Glutamatergic neuron (in vitro differentiated cells): ENCODE results near the gene UGT2B10. TPM values are rescaled to one million over a fixed set of nuclear protein-coding genes. Genes with fewer than 3 reads are reported as not detected.
"Not testable (repeated sequence)": the region's sequence is repeated elsewhere in the genome, so short reads cannot be mapped to it uniquely, and the experiment has no call there.

Experiments used
- DNase-seq: peaks from one replicate; pipeline ENCODE4 v3.0.0; 2022
- H3K27ac Mint-ChIP-seq: one replicate; pipeline ENCODE4 v1.8.0; 2020; ENCODE audit warnings: mild to moderate bottlenecking, mixed read lengths, inconsistent platforms; ENCODE audit not compliant: unreplicated experiment
- H3K27me3 Mint-ChIP-seq: one replicate; pipeline ENCODE4 v1.8.0; 2020; ENCODE audit warnings: mild to moderate bottlenecking, moderate library complexity, mixed read lengths, inconsistent platforms; ENCODE audit not compliant: unreplicated experiment
- H3K36me3 Mint-ChIP-seq: one replicate; pipeline ENCODE4 v1.8.0; 2020; ENCODE audit warnings: mild to moderate bottlenecking, mixed read lengths, inconsistent platforms; ENCODE audit not compliant: unreplicated experiment
- H3K4me1 Mint-ChIP-seq: one replicate; pipeline ENCODE4 v1.8.0; 2020; ENCODE audit warnings: mild to moderate bottlenecking, low read depth, mixed read lengths, inconsistent platforms; ENCODE audit not compliant: unreplicated experiment
- H3K4me3 Mint-ChIP-seq: one replicate; pipeline ENCODE4 v1.8.0; 2020; ENCODE audit warnings: mild to moderate bottlenecking, mixed read lengths, inconsistent platforms; ENCODE audit not compliant: unreplicated experiment
- H3K9me3 Mint-ChIP-seq: one replicate; pipeline ENCODE4 v1.8.0; 2020; ENCODE audit warnings: mild to moderate bottlenecking, moderate library complexity, mixed read lengths, inconsistent platforms; ENCODE audit not compliant: unreplicated experiment
- CTCF ChIP-seq: fragments of 200-600 bp; sonication (generic); IDR thresholded peaks from one replicate; pipeline ENCODE4 v1.5.0; 2021; ENCODE audit not compliant: partially characterized antibody, unreplicated experiment
- long read RNA-seq: library from polyadenylated mRNA; unstranded; transcript quantifications from one replicate; pipeline ENCODE4 v2.0.0, GENCODE V29; 2020; ENCODE audit not compliant: unreplicated experiment
- total RNA-seq: library from RNA; stranded (reverse); fragmentation: NEBNext Ultra II Directional; extraction: Animal tissue kit (Norgen Biotek cat#: 25700); gene quantifications from one replicate; pipeline ENCODE4 v1.2.1, GENCODE V29; 2021; ENCODE audit not compliant: unreplicated experiment

UGT2B10 gene
- not detected for total RNA-seq
- long read RNA-seq = 0 reads

GRCh38 chr4:68815617-68816409, at the start of gene UGT2B10:
TSS of gene UGT2B10 (plus strand) at chr4:68815994. CDS start at chr4:68816020, 26 bp downstream.
- not testable (repeated sequence) for H3K27ac Mint-ChIP-seq, DNase-seq, H3K36me3 Mint-ChIP-seq, H3K27me3 Mint-ChIP-seq, H3K9me3 Mint-ChIP-seq, H3K4me1 Mint-ChIP-seq, H3K4me3 Mint-ChIP-seq

- H3K4me3 Mint-ChIP-seq, DNase-seq, H3K27me3 Mint-ChIP-seq, H3K9me3 Mint-ChIP-seq, H3K27ac Mint-ChIP-seq, H3K4me1 Mint-ChIP-seq, H3K36me3 Mint-ChIP-seq: not testable (repeated sequence)
Measured at GRCh38 chr4:68771836-68772235, 44.0 kb upstream of the UGT2B10 start.

GRCh38 chr4:68773699-68774098, 42.1 kb upstream of the UGT2B10 start:
- no peak for DNase-seq
- H3K27me3 Mint-ChIP-seq = no peaks in the 10 kb centered on the region
- H3K9me3 Mint-ChIP-seq = peaks cover 3% of the 10 kb centered on the region
- no peak overlapping the region for H3K4me3 Mint-ChIP-seq
- no peak overlapping the region for H3K27ac Mint-ChIP-seq
- peaks cover 7% of the 10 kb centered on the region for H3K4me1 Mint-ChIP-seq
- TF ChIP-seq CTCF = no peak
- H3K36me3 Mint-ChIP-seq = no peaks in the 10 kb centered on the region

GRCh38 chr4:68780232-68780631, 35.6 kb upstream of the UGT2B10 start:
- Mint-ChIP-seq H3K4me1 (peaks cover 7% of the 10 kb centered on the region), H3K27me3 (no peaks in the 10 kb centered on the region), H3K27ac (no peak overlapping the region), H3K36me3 (peaks cover 12% of the 10 kb centered on the region), H3K4me3 (no peak overlapping the region), H3K9me3 (peaks cover 2% of the 10 kb centered on the region)
- no peak for TF ChIP-seq CTCF
- no peak for DNase-seq

GRCh38 chr4:68797048-68797447, 18.7 kb upstream of the UGT2B10 start:
- Mint-ChIP-seq H3K4me3 (no peak overlapping the region), H3K27ac (no peak overlapping the region), H3K36me3 (no peaks in the 10 kb centered on the region), H3K4me1 (no peaks in the 10 kb centered on the region), H3K27me3 (peaks cover 2% of the 10 kb centered on the region), H3K9me3 (no peaks in the 10 kb centered on the region)
- no peak for TF ChIP-seq CTCF
- no peak for DNase-seq

- no peaks in the 10 kb centered on the region for H3K4me1 Mint-ChIP-seq
- TF ChIP-seq CTCF = no peak
- H3K27me3 Mint-ChIP-seq = peaks cover 2% of the 10 kb centered on the region
- H3K36me3 Mint-ChIP-seq = no peaks in the 10 kb centered on the region
- H3K9me3 Mint-ChIP-seq = no peaks in the 10 kb centered on the region
- no peak overlapping the region for H3K27ac Mint-ChIP-seq
- no peak overlapping the region for H3K4me3 Mint-ChIP-seq
- DNase-seq = no peak
Measured at GRCh38 chr4:68797618-68798017, 18.2 kb upstream of the UGT2B10 start.
